DMS53 treated with DMSO at 0.1 percent for 48 hours (cell line): ENCODE data around the gene DUSP22.

Source experiments
- DNase-seq: peaks from one replicate; lab custom pipeline; 2025; ENCODE audit not compliant: unreplicated experiment; lab: John Stamatoyannopoulos, UW

Gene DUSP22

DNA sequence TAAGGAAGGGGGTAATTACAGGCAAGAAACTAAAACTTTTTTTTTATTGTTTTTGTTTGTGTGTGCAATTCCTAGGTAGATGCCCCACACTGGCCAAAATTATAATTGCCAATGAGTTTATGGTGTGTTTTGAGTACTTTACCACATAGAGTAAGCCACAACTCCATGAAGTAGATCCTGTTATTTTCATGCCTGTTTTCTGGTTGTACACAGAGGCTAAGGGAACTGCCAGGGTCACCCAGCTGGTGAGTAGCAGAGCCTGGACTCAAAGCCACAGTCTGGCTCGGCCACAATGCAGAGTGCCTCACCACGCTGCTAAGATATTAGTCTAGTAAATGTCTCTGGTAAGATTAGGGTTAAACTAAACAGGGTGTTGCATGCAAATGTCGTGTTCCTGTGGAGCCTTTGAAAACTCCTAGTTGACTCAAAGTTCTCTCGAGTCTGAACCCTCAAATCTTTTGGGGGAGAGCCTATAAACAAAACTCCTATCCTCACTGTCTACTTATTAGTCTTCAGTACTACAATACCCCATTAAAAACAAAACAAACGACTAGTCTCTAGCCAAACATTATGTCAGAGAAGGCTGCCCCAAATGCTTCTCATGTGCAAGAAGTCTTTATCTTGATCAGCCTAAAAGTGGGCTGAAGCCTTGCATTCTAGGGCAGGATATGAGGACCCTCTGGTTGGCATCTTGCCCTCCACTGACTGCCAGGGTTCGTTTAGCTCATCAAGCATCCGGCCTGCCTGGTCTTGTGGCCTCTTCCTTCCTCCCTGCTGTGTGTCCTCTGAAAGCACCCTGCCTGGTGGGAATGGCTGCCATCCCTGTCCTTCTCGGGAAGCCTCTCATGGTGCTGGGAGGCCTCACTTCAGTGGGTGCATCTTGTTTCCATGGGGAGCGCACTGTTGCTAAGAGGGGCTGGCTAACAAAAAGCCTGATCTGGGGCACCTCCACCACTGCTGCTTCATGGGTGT, 4.2 kb downstream of the DUSP22 start:
- no peak for DNase-seq

GRCh38 chr6:297571-298232, 5.4 kb downstream of the DUSP22 start:
- no peak for DNase-seq

DNA sequence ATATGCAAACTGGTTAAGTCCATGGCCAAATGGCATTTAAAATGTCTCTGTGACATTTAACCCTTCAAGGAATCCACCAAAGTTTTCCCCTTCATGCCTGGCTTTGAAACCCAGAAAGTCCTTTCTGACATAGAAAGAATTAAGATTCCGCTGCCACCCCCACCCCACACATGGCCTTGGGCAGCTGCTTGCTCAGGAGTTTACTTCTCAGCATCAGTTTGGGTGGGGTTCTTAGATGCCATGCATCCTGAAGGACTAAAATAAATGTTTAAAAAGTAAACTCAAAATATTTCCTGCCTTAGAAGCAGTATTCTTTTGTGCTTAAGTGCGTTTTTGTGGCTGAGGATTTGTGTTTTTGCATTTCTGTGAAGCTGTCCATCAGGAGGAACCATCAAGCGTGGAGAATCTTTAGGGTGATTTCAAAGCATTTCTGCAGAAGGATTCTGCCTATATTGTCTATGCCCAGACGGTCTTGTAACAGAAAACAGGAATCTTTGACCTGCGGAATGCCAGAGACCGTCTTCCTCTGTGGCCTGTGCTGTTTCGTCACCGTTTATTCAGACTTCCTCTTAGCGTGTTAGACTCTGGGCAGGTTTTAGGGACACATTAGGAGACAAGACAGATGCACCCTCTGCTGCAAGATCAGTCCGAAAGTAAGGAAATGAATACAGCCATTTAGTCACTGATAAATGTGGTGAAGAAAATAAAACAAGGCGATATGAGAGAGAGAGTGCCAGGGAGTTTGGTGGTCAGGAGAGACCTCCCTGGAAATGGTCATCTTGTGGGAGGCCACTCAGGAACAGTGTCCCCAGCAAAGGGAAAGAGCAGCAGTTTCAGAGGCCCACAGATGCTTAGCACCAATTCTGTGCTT, 6.2 kb downstream of the DUSP22 start:
- no peak for DNase-seq

DNA sequence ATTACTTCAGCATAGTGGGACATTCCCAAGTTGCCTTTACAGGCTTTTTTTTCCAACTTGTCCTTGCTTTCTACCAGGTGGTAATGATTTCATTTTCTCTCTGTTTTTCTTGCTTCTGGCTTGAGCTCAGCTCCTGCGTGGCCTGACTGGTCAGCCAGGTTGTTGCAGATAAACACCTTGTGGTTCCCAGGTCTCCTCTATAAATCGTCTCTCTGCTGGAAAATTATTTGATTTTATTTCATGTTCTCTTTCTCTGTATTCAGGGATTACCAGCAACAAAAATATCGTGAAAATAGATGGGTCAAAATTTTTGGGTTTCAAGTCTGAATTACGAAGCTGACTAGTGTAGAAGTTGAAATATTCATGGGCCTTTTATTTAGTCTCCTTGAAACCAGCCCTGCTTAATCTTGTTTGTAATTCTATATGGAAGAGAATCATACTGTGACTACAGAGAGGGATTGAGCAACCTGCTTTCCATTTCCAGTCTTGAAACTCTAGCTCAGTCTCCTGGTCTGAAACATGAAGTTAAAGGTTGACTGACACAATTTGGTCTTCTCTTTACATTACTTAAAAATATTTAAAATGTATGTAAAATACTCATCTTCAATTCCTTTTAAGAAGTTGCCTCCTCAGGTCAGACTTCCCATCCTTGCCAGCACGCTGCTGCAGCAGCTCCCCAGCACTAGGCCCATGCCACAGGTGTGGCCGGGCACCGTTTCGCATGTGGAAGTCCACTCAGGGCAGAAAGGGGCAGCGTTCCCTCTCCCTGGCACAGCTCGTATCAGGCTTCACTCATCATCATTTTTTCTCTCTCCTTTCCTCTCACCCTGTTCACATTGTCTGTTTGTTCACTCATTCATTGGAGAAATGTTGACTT, 7.1 kb downstream of the DUSP22 start:
- no peak for DNase-seq

DNA sequence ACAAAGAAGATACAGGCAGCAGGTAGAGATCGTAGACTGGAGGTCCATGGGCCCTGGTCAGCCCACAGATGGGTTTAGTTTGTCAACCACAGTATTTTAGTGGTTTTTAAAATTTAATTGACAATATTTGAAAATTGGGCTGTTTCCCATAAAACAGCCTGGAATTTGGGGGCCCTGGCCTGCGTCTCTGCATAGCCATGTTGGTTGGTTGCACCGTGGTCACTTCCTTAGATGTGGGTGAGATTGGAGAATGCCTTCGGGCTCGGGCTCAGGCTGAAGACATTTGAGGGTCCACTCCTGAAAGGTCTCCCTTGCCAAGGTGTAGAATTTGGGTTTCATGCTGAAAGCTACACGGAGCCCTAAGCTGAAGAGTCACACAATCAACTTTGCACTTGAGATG, 7.7 kb downstream of the DUSP22 start:
- DNase-seq = no peak

GRCh38 chr6:300494-301198, 8.4 kb downstream of the DUSP22 start:
- DNase-seq = no peak

GRCh38 chr6:301526-301925, 9.2 kb downstream of the DUSP22 start:
- no peak for DNase-seq

- no peak for DNase-seq
Observed at GRCh38 chr6:301929-302705, 9.8 kb downstream of the DUSP22 start.

DNA sequence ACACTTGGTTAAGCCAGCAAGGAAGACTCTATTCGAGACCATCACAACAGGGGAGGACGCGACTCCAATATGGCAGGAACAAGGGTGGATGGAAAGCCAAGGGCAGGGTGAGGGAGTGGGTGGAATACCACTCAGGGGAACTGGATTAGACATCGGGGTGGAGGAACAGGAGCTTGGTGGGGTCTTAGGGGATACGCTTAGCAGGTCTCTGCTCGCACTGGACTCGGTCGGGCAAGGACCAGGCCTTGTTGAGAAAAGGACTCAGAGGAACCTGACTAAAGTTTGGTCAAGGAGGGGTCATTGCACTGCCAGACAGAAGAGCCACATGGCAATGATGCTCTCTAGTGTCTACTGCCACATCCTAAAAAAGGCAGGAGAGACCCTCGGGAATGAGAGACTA, 10.5 kb downstream of the DUSP22 start:
- no peak for DNase-seq

DNA sequence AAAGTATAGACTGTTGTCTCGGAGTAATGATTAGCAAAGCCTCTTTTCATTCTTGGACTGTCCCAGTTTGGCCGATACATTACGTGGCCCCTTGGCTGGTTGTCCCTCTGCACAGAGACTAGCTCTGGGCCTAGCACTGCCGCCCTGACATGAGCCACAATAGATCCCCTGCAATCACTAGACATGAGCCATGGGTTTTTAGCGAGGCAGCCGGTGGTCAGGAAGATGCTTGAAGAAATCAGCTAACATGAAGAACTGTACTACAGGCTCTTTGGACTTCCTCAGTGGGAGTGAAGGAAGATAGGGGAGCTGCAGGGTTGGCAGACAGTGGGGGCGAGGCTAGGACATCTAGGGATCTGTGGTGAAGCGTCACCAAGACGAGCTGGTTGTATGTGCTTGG, 11.0 kb downstream of the DUSP22 start:
- DNase-seq = no peak

DNA sequence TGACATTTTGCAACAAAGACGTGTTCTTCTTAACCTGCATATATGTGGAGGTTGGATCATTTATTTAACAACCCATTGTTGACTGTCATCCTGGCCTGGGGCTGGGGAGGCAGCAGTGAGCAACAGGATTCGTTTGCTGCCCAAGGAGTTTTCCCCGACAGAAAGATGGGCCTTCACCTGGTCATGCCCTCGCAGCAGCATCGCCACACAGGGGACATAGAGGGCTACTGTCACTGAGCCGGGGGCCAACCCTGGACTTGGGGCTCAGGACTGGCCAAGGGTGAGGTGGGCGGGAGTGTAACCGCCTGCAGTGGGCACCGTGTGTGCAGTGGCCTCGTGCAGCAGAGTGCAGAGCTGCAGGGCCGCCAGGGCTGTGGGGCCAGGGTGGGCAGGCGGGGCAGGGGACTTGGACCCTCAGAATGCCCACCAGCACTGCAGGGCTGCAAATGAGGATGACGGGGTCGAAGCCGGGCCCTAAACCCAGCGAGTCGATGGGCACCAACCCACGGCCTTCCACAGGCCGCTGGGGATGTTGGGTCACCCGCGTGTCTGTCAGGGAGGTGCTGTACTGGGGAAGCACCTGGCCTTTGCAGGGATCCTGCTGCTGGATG, 11.8 kb downstream of the DUSP22 start:
- DNase-seq = no peak

DNA sequence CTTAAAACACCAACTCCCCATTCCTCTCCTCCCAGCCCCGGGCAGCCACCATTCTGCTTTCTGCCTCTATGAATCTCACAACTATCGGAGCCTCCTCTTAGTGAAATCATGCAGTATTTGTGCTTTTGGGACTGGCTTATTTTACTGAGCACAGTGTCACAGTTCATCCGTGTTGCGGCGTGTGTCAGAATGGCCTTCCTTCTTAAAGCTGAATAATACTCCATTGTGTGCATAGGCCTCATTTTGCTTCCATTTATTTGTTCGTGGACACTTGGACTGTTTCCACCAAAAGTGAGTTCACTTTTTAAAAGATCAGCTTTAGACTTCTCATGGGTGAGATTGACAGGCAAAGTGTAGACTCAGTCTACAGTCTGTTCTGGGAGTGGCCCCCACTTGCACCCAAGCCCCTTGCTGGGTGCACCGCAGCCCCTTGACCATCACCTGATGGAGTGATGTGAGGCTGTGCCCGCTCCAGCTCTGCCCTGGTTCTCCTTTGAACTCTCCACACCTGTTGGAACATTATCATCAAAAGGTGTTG, 12.6 kb downstream of the DUSP22 start:
- no peak for DNase-seq

DNA sequence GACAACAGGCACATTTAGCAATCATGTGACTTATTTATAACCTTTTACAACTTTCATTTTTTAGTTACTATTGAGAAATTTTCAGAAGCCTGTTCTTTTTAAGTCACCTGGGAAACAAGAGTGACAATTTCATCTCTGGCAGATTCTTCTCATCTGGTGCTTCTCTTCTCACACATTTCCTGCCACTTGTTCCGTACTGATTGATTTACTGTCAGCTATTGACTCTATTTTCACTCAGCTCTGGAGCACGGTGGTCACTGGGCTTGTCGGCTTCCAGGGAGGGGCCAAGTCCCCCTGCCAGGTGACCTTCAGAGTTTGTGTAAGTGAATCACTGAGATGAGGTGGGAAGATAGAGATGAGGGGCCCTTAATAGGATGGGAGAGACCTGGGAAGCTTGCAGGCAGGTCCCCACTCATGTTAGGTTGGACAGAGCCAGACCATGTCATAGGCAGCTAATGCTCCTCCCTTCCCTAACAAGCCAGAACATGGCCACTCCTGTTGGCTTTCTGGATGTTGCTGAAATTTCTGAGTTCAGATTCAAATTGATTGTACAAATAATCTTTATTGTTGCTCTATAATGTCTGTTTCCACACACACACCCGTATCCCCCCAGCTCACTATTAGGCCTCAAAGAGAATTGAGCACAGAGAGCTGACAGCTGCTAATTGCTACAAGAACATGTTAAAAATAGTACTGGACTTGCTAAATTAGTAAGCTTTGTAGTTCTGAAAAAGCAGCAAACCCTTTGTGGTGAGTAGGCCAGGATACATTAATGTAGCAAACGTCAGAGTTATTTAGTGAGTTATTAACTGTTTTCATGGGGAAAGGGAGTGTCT, 13.3 kb downstream of the DUSP22 start:
- no peak for DNase-seq

DNA sequence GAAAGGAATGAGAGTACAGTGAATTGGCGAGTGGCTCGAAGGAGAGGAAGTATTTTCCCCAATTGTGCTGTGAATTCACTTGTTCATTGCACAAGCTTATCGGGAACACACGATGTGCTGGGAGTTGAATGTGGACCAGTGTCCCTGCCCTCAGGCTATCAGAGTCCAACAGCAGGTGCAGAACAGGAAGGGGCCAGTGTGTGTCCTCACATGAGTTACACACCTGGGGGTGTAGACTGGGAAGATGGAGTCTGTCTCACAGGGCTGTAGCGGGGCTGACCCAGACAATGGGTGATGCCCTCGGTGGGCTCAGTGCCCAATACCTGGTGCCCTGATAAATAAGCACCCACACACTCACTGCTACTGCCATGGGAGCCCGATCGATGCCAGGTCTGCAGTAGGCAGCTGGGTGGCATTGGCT, 14.4 kb downstream of the DUSP22 start:
- no peak for DNase-seq

DNA sequence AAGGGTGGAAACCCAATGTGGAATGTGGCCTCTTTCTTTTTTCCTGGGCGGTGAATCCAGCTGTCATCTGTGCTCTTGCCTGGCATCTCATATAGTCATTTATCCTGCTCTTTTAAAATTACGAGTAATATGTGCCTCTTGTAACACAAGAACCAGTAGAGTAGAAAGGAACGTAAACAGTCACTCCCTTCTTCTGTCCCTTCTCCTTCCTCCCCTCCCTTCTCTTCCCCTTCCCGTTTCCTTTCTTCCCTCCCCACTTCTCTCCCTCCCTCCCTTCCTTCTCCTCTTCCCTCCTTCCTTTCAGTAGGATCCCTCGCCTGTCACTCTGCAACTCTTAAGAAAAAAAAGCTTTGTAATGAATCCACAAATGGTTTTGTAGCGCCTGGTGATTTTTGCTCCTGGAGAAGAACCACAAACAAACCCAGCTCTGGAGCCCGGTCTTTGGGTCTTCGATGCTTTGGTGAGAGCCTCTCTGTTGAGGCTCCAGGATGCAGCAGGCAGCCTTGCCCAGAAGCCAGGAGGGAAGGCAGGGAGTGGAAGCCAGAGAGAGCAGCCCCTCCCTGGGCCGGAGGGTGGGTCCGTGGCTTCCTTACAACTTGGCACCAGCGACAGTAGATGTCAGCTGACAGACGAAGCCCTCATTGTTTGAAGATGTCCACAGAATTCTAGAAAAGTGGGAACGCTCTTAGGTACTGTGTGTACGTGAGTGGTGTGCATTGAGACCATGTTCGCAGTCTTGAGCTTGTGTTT, 15.0 kb downstream of the DUSP22 start:
- DNase-seq = no peak

DNA sequence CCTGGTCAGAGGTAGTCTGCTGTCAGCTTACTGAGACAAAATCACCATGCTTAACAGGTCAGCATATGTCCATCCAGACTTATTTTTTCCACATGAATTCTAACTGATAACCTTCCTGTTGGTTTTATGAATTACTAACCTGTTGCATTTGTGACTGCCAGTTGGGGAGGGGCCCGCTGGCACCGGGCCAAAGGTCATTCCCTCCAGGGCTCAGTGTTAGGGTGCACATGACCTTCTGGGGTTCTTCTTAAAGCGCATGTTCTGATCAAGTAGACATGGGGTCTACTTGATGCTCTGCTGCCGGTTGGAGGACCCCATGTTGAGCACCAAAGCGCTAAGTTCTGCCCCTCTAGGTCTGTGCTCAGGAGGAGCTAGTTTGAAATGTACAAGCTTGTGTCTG, 15.6 kb downstream of the DUSP22 start:
- no peak for DNase-seq

GRCh38 chr6:308307-308706, 16.0 kb downstream of the DUSP22 start:
- no peak for DNase-seq
